ENCODE results near the gene PAMR1. TPM values are rescaled to one million over a fixed set of nuclear protein-coding genes. Genes with fewer than 3 reads are reported as not detected.

The PAMR1 gene
- 0.03 to 0.05 TPM in 2 of 5 replicates, not detected in the others for total RNA-seq (2022; extraction: Qiagen RNA extraction)

GRCh38 chr11:35525501-35526175 is at the start of gene PAMR1:
Gene PAMR1 (minus strand): TSS chr11:35525616. CDS start chr11:35525585, 31 bp downstream.

GRCh38 chr11:35419184-35419829 is 106.1 kb downstream of the PAMR1 start, which contains the start of gene SLC1A2:
Gene SLC1A2 (minus strand): TSS chr11:35419558. CDS start chr11:35418966, 592 bp downstream.

Other genes with a start within 250 kb of the PAMR1 start
- 0.01 to 0.14 TPM (median 0.06 TPM) in 5 replicates for gene SLC1A2, start 106.1 kb downstream of the PAMR1 start, total RNA-seq (2022; extraction: Qiagen RNA extraction)
- 28.2 to 41.0 TPM (median 39.8 TPM) in 5 replicates for gene FJX1, start 92.8 kb upstream of the PAMR1 start, total RNA-seq (2022; extraction: Qiagen RNA extraction)
- 21.9 to 28.1 TPM (median 23.8 TPM) in 5 replicates for gene TRIM44, start 137.2 kb upstream of the PAMR1 start, total RNA-seq (2022; extraction: Qiagen RNA extraction)

Data from A549 treated with Hydrocortisone at 1 μM for 4 hours (cell line).